Retina (tissue), 1 donor: ENCODE data around the gene HNRNPU.
"Not testable (repeated sequence)": the region's sequence is repeated elsewhere in the genome, so short reads cannot be mapped to it uniquely, and the experiment has no call there.

Experiments used
- DNase-seq: peaks from one replicate; pipeline ENCODE4 v3.0.0-alpha.2; 2016

The HNRNPU gene

GRCh38 chr1:244839656-244840055 is 24.7 kb downstream of the HNRNPU start:
- no peak for DNase-seq

DNA sequence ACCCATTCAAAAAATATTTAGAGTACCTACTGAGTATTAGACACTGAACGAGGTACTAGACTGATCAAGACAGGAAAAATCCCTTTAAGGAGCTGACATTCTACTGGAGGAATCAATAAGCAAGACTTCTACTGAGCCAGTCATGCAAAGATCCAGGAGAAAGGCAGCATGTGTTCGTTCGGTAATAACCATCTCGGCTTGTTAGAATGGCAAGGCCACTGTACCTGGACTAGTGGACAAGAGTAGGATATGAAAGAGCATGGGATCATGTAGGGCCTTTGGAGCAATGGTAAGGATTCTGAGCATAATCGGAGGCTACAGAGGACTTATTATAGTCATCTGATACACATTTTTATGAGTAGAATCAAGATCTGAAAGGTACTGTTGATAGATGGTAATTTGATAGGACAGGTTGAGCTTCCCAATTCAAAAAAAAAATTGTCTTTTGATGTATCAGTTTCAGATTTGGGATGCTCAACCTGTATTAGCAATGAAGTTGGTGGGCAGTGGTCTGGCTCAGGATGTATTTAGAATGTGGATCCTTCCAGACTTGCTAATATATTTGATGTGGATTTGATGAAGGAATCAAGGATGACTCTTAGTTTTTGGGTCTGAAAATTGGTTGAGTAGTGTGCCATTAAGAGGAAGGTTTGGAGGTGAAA is 26.6 kb downstream of the HNRNPU start:
- no peak for DNase-seq

DNA sequence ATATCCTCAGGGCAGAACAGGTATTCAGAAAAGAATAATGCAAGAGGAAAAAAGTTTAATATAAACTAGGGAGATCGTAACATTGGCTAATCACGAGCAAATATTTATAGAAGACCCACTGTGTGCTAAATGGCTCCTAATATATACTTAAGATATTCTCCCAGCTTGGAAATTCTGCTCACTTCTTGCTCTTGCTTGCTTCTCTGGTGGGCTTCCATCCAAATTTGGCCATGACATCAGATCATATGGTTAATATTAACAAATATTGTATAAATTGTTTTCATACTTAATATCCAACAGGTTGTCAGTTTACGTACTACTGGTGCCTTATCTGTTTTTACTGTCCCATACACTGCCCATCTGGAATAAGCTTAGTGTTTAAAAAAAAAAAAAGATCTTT is 27.8 kb downstream of the HNRNPU start:
- no peak for DNase-seq

GRCh38 chr1:244836135-244836521 is 28.2 kb downstream of the HNRNPU start:
- peak; percentile 68 for DNase-seq

GRCh38 chr1:244835276-244836134 is 28.8 kb downstream of the HNRNPU start, which contains the start of gene COX20:
Gene COX20, plus strand, starts transcription at chr1:244835658. Its CDS starts 57 bp downstream, at chr1:244835715.
- peak; percentile 98 for DNase-seq

DNA sequence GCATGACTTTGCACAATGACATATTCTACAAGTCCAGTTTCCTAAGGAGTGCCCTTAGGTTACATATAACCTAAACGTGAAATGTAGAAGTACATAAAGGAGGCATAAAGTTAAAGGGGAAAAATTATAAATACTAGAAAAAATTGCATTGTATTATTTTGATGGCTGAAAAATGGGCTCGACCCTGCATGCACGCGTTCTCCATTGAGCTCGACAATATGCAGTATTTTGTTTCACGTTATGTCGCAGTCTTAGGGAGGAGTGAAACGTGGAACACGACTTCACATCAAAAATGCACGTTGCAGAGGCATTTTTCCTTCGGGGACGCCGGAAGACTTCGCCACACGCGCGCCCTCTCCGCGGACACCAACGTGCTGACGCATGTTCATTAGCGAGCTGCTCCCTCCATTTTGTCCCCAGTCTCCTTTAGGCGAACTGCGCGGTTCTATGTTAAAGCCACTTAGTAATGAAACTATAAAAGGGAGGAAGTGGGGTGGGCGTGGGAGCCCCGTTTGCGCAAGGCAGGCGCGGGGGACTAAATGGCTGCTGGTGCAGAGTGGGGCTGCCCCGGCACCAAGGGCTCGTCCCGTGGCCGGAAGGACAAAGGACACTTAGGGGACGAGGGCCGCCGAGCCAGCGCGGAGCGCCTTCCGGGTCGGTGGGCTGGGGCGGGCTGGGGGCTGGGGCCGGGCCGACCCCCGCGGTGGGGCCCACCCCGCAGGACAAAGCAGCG is 29.6 kb downstream of the HNRNPU start:
- peak; percentile 97 for DNase-seq

DNA sequence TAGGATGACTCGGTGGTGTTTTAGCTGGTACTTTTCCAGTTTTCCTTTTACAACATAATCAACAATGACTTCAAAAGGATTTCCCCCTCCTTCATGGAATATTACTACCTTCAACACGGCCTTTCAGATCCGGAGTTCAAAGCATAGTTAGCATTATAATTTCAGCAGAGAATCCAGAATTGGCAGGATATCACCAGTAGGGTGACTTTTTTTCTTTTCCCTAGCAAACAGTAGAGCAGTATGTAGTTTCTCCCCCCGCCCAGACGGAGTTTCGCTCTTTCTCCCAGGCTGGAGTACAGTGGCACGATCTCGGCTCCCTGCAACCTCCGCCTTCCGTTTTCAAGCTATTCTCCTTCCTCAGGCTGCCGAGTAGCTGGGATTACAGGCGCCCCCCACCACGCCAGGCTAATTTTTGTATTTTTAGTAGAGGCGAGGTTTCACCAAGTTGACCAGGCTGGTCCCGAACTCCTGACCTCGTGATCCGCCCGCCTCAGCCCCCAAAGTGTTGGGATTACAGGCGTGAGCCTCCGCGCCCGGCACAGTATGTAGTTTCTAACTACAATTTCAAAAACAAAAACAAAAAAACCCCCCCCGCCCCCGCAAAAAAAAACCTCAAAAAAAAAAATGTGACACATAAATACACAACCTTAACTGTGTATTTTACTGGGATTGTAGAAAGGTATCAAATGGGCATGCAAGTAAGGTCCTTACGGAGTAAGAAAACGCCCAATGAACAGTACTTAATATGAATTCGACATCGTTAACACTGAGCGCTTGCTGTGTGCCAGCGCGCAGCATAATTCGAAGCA is 30.4 kb downstream of the HNRNPU start:
- peak; percentile 85 for DNase-seq

DNA sequence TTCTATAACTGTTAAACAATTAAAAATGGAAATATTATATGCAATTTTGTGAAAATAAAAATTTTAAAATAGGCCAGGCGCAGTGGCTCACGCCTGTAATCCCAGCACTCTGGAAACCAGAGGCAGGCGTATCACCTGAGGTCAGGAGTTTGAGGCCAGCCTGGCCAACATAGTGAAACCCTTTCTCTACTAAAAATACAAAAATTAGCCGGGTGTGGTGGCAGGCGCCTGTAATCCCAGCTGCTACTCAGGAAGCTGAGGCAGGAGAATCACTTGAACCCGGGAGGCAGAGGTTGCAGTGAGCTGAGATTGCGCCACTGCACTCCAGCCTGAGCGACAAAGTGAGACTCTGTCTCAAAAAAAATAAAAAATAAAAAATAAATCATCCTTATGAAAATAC is 31.1 kb downstream of the HNRNPU start:
- DNase-seq = not testable (repeated sequence)

DNA sequence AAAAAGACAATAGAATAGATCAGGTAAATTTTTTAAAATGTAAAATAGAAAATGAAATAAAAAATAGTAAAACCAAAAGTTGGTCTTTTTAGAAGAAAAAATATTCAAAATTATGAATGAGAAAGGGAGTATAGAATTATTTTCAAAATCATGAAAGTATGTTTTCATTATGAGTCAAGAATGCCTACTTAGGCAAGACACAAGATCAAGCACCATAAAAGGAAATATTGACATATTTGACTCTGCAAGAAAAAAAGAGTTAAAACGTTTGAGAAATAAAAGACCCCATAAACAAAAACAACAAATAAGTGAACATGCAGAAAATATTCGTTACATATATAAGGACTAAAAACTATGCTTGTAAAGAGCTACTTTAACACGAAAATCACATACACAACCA is 33.7 kb downstream of the HNRNPU start:
- no peak for DNase-seq

DNA sequence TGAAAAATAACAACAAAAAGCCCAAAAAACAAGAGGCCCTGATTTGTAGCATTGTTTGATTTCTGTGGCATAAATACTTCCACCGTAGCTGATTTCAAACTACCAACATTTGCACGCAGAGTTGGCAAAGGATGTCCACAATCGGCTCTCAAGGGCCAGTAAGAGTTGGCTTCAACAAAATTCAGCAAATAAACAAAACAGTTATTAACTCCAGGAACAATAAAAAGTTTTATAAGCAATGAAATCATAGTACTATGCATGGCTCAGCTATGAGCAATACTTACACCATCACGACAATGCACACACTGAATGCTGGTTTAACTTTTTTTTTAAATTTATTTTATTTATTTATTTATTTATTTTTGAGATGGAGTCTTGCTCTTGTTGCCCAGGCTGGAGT is 37.6 kb downstream of the HNRNPU start:
- no peak for DNase-seq

DNA sequence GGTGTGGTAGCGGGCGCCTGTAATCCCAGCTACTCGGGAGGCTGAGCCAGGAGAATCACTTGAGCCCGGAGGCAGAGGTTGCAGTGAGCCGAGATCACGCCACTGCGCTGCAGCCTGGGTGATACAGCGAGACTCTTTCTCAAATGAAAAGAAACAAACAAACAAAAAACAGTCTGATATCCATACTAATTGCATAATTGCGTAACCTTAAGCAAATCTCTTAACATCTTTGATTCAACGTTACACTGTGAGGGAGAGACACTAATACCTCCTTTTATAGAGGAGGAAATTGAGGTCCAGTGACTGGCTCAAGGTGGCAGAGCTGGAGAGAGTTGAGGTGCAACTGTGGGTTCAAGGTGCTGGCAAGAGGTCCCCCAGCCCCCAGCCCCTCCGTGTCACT is 41.5 kb downstream of the HNRNPU start:
- DNase-seq = no peak

- DNase-seq = no peak
Measured at GRCh38 chr1:244821134-244821533, 43.2 kb downstream of the HNRNPU start.

- DNase-seq = no peak
Measured at GRCh38 chr1:244820131-244820530, 44.2 kb downstream of the HNRNPU start.

GRCh38 chr1:244817415-244817894 is 46.9 kb downstream of the HNRNPU start:
- no peak for DNase-seq

DNA sequence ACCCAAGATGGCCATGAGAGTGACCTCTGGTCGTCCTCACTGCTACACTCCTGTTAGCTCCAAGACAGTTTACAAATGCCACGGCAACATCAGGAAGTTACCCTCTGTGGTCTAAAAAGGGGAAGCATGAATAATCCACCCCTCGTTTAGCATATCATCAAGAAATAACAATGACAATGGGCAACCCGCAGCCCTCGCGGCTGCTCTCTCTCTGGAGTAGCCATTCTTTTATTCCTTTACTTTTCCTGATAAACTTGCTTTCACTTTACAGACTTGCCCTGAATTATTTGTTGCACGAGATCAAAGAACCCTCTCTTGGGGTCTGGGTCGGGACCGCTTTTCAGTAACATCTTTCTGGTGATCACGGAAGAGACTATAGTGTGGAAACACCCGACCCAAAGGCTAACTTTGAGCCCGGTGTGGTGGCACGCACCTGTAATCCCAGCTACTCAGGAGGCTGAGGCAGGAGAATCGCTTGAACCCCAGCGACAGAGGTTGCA is 48.7 kb downstream of the HNRNPU start:
- no peak for DNase-seq

DNA sequence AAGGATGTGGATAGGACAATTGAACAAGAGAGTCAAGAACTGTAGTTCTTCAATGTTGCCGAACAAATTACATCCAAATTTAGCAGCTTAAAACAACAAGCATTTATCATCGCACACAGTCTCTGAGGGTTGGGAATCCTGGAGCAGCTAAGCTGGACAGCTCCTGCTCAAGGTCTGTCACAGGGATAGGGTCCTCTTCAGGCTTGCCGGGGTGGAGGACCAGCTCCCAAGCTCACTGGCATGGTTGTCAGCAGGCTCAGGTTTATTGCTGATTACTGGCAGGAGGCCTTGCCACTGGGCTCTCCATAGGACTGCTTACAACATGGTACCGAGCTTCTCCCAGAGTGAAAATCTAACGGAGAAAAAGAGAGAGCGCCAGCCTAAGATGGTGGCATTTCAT is 51.0 kb downstream of the HNRNPU start:
- no peak for DNase-seq

DNA sequence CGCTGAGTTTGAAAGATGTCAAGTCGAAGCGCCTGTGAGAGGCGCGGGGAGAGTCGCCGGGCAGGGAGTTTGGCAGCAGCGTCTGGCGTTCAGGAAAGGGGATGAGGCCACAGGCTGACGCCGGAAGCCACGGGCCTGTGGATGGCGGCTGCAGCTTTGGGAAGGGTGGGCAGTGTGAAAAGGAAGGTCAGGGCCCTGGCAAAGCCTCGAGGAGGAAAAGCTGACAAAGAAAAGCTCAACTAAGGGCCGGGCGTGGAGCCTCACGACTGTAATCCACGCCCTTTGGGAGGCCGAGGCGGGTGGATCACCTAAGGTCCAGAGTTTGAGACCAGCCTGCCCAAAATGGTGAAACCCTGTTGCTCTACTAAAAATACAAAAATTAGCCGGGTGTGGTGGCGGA is 54.1 kb downstream of the HNRNPU start:
- DNase-seq = no peak

DNA sequence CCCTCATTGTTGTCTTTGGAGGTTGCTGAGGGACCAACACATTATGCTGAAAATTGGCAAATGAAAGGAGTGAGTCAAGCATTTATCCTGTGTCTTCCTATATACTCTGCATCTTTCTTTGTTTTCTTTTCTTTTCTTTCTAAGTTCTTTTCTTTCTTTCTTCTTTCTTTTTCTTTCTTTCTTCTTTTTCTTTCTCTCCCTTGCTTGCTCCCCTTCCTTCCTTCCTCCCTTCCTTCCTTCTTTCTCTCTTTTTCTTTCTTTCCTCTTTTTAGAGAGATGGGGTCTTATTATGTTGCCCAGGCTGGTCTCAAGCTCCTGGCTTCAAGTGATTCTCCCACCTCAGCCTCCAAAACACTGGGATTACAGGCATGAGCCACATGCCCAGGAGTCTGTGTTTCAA is 57.2 kb downstream of the HNRNPU start:
- DNase-seq = no peak

DNA sequence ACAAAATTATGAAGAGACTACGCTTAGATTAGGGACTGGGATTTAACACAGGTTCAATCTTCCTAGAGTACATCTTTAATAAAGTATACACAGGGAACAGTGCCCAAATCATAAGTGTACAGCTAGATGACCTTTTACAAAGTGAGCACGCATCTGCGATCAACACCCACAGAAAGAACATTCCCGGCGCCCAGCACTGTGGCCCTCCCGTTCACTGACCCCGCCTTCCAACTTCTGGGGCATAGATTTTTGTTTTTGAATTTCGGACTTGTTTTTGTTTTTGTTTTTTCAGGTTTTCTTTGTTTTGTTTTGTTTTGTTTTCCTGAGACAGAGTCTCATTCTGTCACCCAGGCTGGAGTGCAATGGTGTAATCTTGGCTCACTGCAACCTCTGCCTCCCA is 59.5 kb downstream of the HNRNPU start:
- DNase-seq = no peak

- DNase-seq = no peak
Measured at GRCh38 chr1:244802556-244803239, 61.6 kb downstream of the HNRNPU start.

DNA sequence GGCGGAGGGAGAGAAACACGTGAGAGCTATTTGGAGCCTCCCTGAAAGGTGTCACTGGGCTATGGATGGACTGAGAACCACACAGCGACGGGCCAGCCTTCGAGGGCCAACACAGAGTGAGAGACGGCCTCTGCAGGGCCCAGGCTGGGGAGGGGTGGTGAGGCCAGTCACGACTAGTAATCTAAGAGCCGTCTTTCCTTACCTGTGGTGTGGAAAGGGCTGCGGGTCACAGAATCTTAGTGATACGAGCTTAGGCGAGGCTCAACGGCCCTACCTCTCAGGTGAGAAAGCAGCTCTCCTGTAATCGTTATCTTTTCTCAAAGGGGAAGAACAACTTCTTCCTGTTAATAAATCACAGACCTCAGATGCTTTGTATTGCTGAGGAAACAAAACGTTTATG is 62.3 kb downstream of the HNRNPU start:
- DNase-seq = no peak

- no peak for DNase-seq
Measured at GRCh38 chr1:244801246-244801645, 63.1 kb downstream of the HNRNPU start.
